HUES64 (cell line): ENCODE results near the gene IMPA2.

Experiments used
- H3K27ac ChIP-seq: 2 replicates; pipeline ENCODE4 v1.7.0; 2013; ENCODE audit warnings: low read depth, low read length, inconsistent platforms
- H3K27me3 ChIP-seq: 2 replicates; pipeline ENCODE4 v1.6.1; 2013; ENCODE audit warnings: mild to moderate bottlenecking, low read length; ENCODE audit not compliant: insufficient read depth
- H3K36me3 ChIP-seq: 2 replicates; pipeline ENCODE4 v1.6.1; 2013; ENCODE audit warnings: mild to moderate bottlenecking, low read length; ENCODE audit not compliant: insufficient read depth
- H3K4me1 ChIP-seq: 2 replicates; pipeline ENCODE4 v1.6.1; 2013; ENCODE audit warnings: mild to moderate bottlenecking, low read length, moderate library complexity; ENCODE audit not compliant: insufficient read depth
- H3K4me3 ChIP-seq: 2 replicates; pipeline ENCODE4 v1.5.1; 2013; ENCODE audit warnings: mild to moderate bottlenecking, low read length, moderate library complexity
- H3K9ac ChIP-seq: 2 replicates; pipeline ENCODE4 v1.6.1; 2013; ENCODE audit warnings: mild to moderate bottlenecking, low read depth, low read length
- H3K9me3 ChIP-seq: 2 replicates; pipeline ENCODE4 v1.6.1; 2013; ENCODE audit warnings: low read depth, low read length; ENCODE audit not compliant: insufficient read depth
- WGBS: fragments of 150-250, 120-280 bp; methylation state at CpG from one replicate; pipeline ENCODE4 v1.1.7; 2013; ENCODE audit warnings: missing lambda C conversion rate; 5-methylcytosine and 5-hydroxymethylcytosine counted together

The IMPA2 gene

DNA sequence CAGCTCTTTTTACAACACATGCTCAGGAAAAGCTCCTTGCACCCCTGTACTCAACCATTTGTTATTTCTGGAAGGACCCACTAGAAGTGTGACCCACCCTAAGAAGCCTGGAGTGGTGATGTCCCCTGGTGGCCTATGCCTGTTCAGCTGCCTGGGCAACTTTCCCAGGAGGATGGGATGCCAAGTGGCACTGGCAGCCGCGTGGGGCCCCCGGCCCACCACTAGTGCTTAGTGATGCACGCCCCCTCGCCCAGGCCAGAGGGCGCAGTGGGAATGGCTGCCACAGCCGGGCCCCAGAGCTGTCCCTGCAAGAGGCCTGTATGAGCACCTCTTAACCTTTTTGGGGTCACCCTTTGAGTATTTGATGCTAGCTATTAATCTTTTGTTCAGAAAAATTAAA is 18.1 kb downstream of the IMPA2 start:
- no peak overlapping the region for H3K27ac ChIP-seq
- WGBS: 95% methylated on average over 7 of the region's 7 CpGs
- no peak overlapping the region for H3K4me3 ChIP-seq
- H3K4me1 ChIP-seq: peaks cover 3% of the 10 kb centered on the region; the same call in 1 of the 2 replicates
- no peaks in the 10 kb centered on the region for H3K27me3 ChIP-seq
- no peak overlapping the region for H3K9ac ChIP-seq
- H3K9me3 ChIP-seq: no peaks in the 10 kb centered on the region
- H3K36me3 ChIP-seq: peaks cover 42% of the 10 kb centered on the region

DNA sequence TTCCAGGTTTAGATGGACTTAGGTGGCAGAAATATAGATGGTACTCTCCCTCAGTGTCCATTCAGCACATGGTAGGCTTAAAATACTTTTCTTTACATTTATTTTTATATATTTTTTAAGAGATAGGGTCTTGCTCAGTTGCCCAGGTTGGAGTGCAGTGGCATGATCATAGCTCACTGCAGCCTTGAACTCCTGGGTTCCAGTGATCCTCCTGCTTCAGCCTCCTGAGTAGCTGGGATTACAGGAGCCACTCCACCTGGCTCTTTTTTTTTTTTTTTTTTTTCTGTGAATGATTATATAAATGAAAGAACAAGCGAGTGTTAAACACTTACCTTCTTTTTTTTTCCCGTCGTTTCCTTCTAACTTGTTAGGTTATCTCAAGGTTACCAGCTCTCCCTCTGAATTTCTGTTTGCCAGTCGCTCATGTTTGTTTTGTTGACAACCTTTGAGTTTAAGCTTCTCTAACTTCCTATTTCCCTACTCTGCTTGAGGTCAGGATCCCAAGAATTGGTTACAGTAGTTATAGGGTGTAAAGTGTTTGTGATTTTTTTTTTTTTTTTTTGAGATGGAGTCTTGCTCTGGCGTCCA is 18.9 kb downstream of the IMPA2 start:
- peaks cover 48% of the 10 kb centered on the region for H3K36me3 ChIP-seq
- no peaks in the 10 kb centered on the region for H3K27me3 ChIP-seq
- no peaks in the 10 kb centered on the region for H3K9me3 ChIP-seq
- H3K9ac ChIP-seq: no peak overlapping the region
- H3K27ac ChIP-seq: no peak overlapping the region
- no peak overlapping the region for H3K4me3 ChIP-seq
- 96% methylated on average over 4 of the region's 5 CpGs for WGBS
- no peaks in the 10 kb centered on the region; the same call in 1 of the 2 replicates for H3K4me1 ChIP-seq

DNA sequence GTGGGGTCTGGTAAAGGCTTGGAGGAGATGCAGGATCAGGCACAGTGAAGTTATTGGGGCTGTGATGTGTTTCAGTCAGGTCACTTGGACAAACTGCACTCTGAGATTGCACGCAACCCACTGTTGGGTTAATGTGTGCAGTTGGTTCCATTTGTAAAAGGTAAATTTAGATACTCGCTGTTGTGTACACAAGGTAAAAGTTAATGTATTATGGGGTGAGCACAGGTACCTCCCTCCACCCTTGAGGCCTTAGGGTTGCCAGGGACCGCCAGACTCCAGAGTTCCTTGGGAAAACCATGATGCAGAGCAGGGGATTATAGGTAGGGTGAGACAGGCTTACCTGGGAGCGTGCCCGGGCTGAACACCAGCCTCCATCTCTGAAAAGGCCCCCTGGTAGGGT is 20.1 kb downstream of the IMPA2 start:
- H3K9me3 ChIP-seq: no peaks in the 10 kb centered on the region
- H3K27ac ChIP-seq: no peak overlapping the region
- peaks cover 50% of the 10 kb centered on the region for H3K36me3 ChIP-seq
- H3K4me3 ChIP-seq: no peak overlapping the region
- 95% methylated on average over 5 of the region's 5 CpGs for WGBS
- H3K4me1 ChIP-seq: no peaks in the 10 kb centered on the region
- no peak overlapping the region for H3K9ac ChIP-seq
- no peaks in the 10 kb centered on the region for H3K27me3 ChIP-seq

DNA sequence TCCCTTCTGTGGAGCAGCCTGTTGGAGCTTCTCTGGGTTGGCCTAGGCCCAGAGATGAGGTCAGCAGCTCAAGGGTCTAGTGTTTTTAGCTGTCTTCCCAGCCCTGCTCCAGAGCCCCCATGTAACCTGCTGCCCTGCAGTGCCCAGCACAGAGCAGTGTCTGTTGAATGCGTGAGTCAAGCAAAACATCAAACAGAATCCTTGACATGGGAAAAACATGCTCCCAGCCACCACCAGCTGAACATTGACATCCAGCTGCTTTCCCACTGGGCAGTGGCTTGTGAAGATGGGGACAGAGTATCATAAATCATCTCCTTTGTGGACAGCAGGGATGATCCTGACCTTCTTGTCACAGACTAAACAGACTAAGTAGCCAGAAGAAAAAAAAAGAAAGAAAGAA is 22.6 kb downstream of the IMPA2 start:
- 93% methylated on average over 1 of the region's 1 CpG for WGBS

DNA sequence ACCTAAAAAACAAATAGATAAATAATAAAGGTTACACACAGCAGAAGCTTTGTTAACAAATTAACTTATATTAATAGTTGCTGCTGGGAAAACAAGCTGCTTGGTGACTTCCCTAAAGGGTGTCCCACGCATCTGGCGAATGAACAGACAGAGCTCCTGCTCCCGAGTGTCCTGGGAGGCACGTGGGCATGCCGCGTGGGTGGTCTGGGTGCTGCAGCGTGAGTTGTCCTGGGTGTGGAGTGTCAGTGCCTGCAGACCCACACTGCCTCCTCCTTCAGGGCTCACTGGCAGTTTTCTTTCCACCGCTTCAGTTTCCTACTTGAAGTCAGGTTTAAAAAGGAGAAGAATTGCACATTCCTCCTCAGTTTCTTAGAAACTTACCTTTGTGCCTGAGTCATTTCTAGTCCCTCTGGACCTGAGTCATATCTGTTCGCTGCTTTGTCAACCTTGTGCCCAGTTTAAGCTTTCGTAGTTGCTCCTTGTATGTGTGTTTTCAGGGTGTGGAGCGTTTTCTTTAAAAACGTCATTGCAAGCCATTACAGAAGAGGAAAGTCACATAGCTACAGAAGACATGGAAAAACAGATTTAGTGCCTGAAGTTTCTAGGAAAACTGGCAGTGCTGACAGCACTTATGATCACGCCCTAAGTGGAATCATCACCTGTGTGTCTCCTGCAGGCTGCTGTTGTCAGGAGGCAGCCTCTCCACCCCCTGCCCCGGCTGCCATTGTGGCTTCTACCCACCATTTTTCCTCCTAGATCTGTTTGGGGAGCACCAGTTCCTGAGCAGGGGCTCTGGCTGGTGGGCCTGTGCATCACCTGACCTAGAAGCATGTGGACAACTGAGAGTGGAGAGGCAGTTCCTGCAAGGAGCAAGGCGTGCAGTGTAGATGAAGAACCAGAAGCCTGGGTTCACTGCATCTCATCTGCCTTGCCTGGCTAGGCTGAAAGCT is 24.5 kb downstream of the IMPA2 start:
- WGBS: 93% methylated on average over 15 of the region's 15 CpGs
- Histone ChIP-seq H3K36me3 (peaks cover 65% of the 10 kb centered on the region), H3K27me3 (no peaks in the 10 kb centered on the region)

More for the DNA sequence above, 22.6 kb downstream of the IMPA2 start:
- Histone ChIP-seq H3K4me3 (no peak overlapping the region), H3K9ac (no peak overlapping the region), H3K4me1 (no peaks in the 10 kb centered on the region), H3K9me3 (no peaks in the 10 kb centered on the region), H3K27me3 (no peaks in the 10 kb centered on the region), H3K27ac (no peak overlapping the region), H3K36me3 (peaks cover 63% of the 10 kb centered on the region)

DNA sequence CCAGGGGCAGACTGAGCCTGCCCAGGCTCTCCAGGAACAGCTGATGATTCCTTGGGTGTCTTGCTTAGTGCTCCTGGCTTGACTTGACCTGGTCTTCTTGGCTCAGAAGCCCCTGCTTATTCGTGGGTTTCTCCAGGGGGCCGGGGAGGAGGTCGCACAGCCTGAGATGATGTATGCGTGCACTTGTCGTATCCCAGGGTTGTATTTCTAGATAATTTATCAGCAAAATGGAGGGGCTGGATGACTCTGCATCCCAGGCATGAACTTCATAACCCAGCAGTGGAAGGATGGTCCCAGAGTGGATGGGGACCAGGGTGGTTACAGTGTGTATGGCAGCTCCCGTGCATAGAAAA is 25.2 kb downstream of the IMPA2 start:
- Histone ChIP-seq H3K27ac (no peak overlapping the region), H3K9me3 (no peaks in the 10 kb centered on the region), H3K36me3 (peaks cover 65% of the 10 kb centered on the region), H3K4me1 (no peaks in the 10 kb centered on the region), H3K9ac (no peak overlapping the region), H3K4me3 (no peak overlapping the region), H3K27me3 (no peaks in the 10 kb centered on the region)
- WGBS: 96% methylated on average over 6 of the region's 6 CpGs

More for the DNA sequence above, 24.5 kb downstream of the IMPA2 start:
- H3K27ac ChIP-seq: no peak overlapping the region
- no peaks in the 10 kb centered on the region for H3K4me1 ChIP-seq
- H3K4me3 ChIP-seq: no peak overlapping the region
- no peak overlapping the region for H3K9ac ChIP-seq
- H3K9me3 ChIP-seq: no peaks in the 10 kb centered on the region

DNA sequence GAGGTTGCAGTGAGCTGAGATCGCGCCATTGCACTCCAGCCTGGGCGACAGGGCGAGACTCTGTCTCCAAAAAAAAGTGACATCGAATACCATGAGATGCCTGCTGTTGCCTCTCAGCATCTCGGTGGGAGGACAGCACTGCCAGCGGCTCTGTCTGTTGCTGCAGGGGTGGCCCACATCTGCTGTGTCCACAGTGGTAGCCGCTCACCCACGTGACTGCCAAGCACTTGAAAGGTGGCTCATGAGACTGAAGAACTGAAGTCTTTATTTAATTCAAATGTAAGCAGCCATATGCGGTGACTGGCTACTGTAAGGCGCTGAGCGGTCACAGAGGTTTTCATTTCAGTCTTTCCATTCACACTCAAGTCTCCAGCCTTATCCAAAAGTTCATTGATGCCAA is 25.8 kb downstream of the IMPA2 start:
- Histone ChIP-seq H3K27me3 (no peaks in the 10 kb centered on the region), H3K9me3 (no peaks in the 10 kb centered on the region), H3K27ac (no peak overlapping the region), H3K4me3 (no peak overlapping the region), H3K4me1 (no peaks in the 10 kb centered on the region), H3K36me3 (peaks cover 64% of the 10 kb centered on the region), H3K9ac (no peak overlapping the region)
- 93% methylated on average over 12 of the region's 12 CpGs for WGBS

DNA sequence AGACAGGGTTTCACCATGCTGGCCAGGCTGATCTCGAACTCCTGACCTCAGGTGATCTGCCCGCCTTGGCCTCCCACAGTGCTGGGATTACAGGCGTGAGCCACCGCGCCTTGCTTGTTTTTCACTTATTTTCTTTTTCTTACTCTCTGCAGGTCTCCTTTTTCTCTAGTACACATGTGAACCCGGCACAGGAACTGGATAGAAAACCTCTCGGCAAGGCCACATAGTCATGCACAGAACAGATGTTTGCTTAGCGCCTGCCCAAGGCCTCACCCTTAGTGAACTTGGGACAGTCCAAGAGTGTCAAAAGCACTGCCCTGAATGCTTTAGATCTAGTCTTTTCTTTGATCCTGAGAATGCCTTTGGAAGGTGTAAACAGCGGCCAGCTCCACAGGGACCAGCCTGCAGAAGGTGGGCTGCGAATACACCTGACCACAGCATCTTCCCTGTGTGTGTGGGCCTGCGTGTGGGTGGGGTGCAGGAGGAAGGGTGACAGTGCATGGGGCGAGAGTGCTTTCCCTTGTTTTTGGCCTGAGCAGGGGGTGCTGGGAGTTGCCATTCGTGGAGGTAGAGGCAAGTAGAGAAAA is 27.0 kb downstream of the IMPA2 start:
- Histone ChIP-seq H3K9me3 (no peaks in the 10 kb centered on the region), H3K9ac (no peak overlapping the region), H3K36me3 (peaks cover 72% of the 10 kb centered on the region), H3K4me1 (no peaks in the 10 kb centered on the region), H3K4me3 (no peak overlapping the region), H3K27me3 (no peaks in the 10 kb centered on the region), H3K27ac (no peak overlapping the region)
- 96% methylated on average over 13 of the region's 13 CpGs for WGBS

DNA sequence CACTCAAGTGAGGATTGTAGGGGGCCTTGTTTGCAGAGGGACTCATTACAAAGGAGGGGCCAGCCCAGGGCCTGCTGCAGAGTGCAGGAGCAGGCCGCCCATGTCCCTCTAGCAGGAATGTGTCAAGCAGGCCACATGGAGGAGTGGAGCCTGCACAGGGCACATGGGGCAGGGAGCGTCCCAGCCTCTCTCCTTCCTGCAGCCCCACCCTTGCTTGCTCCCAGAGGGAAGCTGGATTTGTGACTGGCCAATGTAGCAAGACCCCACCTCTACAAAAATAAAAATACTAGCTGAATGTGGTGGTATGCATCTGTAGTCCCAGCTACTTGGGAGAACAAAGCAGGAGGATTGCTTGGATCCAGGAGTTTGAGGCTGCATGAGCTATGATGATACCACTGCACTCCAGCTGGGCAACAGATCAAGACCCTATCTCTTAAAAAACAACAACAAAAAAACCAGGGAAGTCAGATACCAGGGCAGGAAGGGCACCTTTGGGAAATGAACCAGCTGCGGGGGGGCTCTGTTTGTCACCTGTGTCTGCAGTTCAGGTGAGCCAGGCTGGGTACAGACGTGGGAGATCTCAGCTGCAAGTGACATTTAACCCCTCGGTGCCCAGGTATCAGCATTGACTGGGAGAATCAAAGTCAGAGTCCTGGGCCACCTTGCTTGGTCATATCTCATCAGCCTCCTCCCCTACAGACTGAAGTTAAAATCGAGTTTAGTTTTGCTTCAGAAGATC is 27.7 kb downstream of the IMPA2 start:
- H3K27ac ChIP-seq: no peak overlapping the region
- 89% methylated on average over 6 of the region's 6 CpGs for WGBS
- no peaks in the 10 kb centered on the region for H3K9me3 ChIP-seq
- peaks cover 75% of the 10 kb centered on the region for H3K36me3 ChIP-seq
- H3K9ac ChIP-seq: no peak overlapping the region
- H3K4me3 ChIP-seq: no peak overlapping the region
- no peaks in the 10 kb centered on the region for H3K4me1 ChIP-seq
- no peaks in the 10 kb centered on the region for H3K27me3 ChIP-seq

DNA sequence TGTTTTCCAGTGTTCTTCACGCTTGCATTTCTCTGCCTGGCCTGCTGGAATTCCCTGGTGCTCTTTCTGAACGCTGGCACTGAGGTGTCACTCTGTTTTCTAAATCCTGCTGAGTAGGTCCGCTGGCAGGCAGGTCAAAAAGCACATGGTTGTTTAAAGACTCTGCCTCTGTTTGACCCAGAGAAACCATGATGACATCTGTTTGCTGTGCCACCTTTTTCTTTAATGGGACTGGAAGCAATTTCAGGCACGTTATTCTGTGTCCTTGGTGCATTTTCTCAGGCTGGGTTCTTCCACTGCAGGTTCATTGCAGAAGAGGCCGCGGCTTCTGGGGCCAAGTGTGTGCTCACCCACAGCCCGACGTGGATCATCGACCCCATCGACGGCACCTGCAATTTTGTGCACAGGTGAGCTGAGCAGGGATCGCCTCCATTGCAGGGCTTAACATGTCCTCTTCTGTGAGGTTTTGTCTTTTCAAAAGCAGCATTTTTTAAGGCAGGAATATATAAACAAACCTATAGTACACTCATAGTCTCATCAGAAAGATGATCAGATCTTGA is 28.4 kb downstream of the IMPA2 start:
- peaks cover 77% of the 10 kb centered on the region for H3K36me3 ChIP-seq
- no peaks in the 10 kb centered on the region for H3K9me3 ChIP-seq
- no peak overlapping the region for H3K9ac ChIP-seq
- H3K4me1 ChIP-seq: no peaks in the 10 kb centered on the region
- no peak overlapping the region for H3K27ac ChIP-seq
- no peaks in the 10 kb centered on the region for H3K27me3 ChIP-seq
- H3K4me3 ChIP-seq: no peak overlapping the region
- 93% methylated on average over 12 of the region's 12 CpGs for WGBS
